Measurements from ENCODE around the gene MYO18B.

MYO18B gene

DNA sequence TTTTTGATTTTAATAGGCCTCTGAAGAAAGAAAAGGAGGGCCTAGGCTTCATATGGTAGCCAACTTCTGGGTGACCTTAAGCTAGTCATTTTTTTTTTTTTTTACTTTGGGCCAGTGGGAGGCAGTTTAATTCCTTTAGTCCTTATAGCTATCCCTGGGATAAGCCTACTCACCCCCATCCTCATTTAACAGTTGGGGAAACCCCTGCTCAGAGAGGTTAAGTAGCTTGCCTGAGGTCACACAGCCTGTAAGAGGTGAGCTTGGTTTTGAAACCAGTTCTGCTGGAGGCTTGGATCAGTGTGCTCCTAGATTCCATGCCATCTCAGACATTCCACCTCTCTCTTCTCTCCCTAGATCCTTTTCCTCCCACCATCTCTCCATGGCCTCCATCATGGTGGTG, 86.4 kb downstream of the MYO18B start:
- no peak for DNase-seq

DNA sequence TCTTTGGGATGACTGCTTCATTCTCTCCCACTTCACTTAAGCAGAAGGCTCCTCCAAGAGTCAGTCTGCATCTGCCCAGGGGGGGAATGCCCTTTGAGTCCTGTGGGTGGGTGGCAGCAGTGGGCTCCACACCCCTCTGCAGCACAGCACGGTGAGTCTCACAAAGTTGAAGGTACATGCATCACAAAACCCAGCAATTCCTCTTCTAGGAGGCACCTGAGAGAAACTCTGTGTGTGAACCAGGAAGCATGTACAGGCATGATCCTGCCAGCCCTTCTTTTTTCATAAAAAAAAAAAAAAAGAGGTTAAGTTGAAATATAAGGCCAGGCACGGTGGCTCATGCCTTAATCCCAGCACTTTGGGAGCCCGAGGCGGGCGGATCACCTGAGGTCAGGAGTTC, 87.2 kb downstream of the MYO18B start:
- no peak for DNase-seq

DNA sequence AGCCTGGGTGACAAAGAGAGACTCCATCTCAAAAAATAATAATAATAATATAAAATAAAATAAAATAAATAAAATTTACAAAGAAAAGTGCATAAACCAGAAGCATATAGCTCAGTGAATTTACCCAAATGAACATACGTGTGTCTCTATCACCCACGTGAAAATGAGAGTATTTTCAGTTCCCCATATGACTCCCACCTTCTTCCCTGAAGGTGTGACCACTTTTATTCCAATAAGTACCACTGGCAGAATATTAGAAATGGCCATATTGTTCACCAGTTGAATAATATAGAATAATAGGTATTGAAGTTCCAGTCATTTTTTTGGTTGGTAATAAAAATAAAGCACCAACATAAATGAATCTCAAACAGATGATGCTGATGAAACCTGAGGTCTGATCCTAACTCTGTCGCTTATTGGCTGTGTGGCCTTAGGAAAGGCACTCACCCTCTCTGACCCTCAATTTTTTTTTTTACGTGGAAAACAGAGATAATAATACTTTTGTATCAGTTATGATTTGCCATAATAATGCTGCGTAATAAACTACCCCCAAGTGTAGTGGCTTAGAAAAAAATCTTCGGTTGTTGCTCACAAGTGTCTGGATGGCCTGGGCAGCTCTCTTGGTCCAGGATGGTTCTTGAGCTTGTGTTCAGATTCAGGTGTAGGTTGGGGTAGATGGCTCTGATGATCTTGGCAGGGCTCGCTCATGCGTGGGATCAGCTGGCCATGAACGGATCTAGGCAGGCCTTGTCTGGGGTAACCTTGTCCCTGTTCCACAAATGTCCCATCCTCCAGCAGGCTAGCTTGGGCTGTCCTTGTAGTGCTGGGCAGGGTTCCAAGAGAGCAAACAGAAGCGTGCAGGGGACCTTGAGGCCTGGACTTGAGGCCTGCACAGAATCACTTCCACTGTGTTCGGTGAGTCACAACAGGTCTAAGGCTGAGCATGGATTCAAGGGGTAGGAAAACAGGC, 88.1 kb downstream of the MYO18B start:
- no peak for DNase-seq

DNA sequence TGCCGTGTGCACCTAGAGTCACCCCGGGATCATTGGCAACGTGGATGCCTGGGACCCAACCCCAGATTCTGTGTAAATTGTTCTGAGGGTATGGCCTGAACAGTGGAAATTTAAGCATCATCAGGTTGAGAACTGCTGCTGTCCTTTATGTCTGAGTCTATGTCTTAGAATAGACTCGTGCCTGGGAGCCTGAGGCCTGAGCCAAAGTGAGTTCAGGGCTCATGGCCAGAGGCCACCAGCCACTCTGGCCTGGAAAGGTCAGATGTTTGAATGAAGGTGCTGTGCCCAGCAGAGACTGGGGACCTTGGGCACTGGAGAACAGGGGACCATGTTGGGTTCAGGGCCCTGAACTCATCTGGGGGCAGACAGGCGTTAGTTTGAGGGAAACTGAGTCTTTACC, 91.1 kb downstream of the MYO18B start:
- no peak for DNase-seq

DNA sequence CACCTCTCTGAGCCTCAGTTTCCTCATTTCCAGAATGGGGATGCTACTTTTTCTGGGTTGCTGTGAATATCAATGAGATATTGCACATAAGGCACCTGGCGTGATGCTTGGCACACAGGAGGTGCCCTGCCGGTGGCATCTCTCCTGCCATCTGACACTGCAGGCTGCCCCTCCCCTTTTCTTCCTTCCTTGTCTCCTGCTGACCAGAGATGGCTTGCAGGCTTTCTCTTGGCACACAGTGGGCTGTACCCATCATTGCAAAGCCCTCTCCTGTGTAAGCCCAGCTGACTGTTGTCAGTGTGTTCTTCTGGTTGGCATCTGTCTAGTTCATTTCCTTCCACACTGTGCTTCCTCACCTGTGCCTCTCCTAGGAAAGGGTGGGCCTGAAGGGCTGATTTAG, 91.7 kb downstream of the MYO18B start:
- DNase-seq, result no peak

DNA sequence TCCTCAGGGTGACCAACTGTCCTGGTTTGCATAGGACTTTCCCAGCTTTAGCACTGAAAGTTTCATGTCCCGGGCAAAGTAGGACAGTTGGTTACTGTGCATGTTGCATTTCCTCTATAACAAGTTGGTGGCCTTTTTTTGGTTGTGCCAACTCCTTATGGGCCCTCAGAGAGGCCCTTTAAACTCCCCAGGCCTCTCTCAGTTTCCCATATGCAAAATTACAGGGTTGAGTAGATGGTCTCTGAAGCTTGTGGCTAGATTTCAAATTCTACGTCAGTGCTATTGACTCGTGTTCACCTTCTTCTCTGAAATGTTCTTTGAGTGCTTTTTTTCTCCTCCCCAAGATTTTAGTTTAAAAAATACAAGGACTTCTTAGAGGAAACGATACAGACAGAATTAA, 92.5 kb downstream of the MYO18B start:
- no peak for DNase-seq

DNA sequence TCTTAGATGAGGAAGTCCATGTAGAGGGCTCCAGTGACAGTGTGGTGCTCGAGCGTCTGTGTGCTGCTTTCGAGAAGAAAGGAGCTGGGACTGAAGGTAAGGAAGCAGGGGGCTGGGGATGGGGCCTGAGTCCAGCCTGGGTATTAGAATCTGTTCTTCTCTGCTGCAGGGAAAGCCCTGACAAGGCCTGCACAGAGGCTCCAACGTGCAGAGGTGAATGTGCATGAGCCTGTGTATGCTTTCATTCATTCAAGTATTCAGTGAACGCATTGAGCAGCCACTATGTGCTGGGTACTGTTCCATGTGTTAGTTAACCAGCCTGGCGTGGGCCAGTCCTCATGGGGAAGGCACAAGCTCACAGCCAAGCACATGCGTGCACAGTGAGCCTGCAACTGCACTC, 93.4 kb downstream of the MYO18B start:
- DNase-seq, result no peak

DNA sequence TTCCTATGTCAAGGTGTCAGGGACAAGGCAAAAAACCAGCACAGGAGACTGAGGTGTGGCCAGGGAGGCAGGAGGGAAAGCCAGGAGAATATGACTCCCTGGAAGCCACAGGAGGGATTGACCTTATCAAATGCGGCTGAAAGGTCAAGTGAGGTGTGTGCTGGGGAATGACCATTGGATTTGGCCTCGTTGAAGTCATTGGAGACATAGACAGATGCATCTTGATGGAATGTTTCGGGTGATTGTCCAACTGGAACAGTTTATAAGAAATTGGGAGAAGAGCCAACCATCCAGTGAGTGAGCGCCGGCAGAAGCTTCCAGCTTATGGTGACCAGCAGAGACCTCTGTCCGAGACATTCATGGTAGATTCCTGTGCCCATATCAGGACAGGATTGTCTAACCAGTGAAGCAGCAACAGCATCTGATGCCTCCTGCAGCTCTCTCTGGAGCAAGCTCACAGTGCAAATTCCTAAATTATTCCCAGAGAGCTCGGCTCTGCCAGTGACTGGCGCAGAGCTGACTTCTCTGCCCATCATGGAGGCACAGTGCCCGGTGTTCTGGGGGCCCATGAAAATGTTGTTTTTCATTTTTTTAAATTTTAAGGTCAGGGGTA, 95.4 kb downstream of the MYO18B start:
- no peak for DNase-seq

DNA sequence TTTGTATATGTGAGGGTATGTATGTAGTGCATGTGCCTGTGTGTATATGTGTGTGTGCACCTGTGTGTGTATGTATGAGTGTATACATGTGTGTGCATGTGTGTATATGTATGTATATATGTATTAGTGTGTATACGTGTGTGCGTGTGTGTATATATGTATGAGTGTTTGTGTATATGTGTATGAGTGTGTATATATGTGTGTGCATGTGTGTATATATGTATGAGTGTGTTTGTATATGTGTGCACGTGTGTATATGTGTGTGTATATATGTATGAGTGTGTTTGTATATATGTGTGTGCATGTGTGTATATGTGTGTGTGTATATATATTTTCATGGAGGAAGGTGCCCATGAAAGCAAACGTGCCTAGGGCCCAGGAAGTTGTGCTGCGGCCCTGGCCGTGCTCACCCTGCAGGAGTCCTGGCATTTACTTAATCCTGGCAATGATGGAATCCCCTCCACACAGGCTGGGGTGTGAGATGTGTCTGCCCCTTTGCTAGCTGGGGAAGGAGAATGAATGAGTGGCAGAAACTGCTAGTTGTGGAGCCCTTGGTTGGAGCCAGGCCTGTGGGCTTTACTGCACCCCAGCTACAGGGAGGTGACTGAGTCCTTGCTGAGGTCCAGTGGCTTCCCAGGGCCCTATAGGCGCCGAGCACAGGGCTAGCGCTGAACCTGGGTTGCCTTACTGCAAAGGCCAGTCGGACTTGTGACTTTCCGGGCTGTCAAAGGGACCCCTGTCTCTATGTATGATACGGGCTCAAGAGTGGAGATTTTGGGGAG, 97.2 kb downstream of the MYO18B start:
- no peak for DNase-seq

DNA sequence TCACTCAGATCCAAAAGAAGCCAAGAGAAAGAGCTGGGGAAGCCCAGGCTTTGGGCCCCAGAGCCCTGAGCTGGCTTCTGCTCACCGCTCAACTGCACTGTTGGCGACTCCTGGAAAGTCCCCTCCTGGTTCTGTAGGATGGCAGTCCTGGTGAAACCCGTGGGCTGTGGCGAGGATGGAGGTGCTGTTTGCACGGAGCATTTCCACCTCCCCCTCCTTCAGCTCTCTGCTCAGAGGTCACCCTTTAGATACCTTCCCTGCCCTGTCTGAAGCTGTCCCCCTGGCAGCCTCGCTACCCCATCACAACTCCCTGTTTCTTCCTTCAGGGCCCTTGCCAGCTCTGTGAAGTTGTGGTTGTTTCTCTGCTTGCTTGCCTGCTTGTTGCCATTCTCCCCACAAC, 97.8 kb downstream of the MYO18B start:
- DNase-seq, result no peak

DNA sequence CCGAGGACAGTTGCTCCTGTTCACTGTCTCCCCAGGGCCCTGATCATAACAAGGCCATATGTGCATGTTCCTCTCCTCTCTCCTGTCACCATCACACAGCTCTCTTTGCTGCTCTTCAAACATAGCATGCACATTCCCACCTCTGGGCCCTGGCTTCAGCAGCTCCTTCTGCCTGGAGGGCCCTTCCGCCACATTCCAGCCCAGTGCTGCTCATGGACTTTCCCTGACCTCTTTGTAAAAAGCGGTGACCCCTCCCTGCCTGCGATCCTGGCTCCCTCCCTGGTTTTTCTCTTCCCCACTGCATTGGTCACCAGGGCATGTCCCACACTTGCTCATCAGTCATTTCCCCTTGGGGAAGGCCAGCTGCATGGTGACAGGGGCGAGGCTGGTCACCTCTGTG, 98.2 kb downstream of the MYO18B start:
- DNase-seq, result no peak

DNA sequence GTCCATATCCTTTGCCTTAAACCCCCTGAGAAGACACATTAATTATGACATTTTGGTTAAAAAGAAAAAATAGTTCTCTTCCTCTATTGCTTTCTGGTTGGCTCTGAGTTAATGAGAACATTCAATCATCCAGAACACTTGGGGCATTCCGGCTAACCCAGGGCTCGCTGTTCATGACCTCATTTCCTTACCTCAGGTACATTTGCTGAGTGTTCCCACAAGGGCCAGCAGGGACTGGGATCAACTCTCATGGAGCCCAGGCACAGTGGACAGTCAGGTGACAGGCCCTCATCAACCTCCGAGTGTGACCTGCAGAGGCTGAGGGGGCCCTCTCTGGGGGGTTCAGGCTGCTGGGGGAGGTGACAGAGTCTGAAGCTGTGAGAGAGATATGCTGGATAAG, 98.9 kb downstream of the MYO18B start:
- no peak for DNase-seq

DNA sequence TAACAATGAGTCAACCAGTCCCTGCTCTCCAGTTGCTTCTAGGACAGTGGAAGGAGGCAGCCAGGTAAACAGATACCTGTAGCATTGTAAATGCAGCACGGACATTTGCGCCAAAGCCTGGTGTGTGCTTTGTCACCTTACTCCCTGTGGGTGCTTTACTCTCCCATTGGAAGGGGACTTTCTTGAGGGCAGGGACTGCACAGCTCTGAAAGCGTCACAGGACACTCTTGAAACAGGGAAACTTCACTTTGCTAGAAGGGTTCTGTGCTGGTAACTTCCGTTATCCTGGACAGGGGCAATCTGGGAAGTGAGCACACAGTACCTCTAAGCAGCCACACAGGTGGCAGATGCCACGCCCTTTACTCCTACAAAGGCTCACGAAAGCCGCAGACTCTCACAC, 99.8 kb downstream of the MYO18B start:
- no peak for DNase-seq

DNA sequence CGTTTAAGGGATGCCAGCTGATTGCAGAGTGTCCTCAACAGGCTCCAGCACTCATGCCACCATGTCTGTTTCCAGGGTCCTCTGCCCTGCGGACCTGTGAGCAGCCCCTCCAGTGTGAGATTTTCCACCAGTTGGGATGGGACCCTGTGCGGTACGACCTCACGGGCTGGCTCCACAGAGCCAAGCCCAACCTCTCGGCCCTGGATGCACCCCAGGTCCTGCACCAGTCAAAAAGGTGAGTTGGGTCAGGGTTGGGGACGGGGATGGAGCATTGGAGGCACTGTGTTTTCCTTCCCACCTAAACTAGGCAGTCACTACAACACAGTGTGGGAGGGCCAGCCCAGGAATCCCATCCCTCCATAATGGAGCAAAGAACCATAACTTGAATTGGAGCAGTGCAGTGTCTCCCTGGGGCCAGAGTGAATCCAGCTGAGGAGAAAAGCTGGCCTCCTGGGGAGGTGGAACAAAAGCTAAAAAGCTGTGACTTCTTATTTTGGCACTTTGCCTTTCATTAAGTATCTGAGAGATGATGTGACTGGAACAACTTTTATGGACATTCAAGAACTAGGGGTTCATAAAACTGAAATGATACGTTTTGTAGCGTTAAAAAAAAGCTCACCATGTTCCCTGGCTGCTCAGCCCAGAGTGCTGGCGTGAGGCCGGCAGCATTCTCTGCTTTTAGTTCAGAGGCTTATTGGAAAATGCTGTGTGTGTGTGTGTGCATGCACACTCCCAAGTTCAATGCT, 101.8 kb downstream of the MYO18B start:
- no peak for DNase-seq

DNA sequence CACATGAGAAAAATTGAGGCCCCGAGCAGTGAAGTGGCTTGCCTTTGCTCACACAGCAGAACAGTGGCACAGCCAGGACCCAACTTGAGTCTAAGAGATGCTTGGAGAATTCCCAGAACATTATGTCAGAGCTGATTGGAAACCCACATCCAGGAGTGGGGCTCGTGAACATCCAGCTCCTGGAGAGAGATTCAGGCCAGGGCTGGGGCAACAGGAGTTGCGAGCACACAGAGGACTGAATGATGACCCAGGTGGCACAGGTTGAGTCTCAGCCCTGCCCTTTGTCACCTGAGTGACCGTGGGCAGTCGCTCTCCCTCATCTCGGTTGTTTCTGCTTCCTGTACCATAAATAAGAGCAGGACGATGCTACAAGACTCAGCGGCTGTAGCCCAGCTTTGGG, 102.6 kb downstream of the MYO18B start:
- no peak for DNase-seq

DNA sequence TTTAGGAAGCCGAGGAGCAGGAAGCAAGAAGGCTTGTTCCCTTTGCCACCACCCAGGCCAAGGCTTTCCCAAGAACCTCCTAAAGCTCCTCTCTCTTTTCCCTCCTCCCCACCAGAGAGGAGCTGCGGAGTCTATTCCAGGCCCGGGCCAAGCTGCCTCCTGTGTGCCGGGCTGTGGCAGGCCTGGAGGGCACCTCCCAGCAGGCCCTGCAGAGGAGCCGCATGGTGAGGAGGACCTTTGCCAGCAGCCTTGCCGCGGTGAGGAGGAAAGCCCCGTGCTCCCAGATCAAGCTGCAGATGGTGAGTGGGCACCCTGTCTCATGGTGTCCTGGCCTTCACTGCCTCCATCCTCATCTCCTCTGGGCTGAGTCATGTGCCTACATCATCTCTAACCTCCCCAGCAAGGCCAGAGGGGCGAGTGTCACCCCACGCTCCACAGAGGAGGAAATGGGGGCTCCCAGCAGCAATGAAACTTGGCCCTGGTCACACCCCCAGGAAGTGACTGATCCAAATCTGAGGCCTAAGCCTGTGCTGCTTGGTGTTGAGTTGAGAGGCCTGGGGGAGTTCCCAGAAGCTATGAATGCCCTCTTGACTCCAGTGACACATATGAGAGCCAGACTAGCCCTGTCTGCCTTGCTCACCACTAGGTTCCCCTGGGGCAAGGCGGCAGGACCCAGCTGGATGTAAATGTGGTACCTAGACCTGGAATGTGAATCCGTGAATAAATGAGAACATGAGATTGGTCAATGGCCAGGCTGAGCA, 104.2 kb downstream of the MYO18B start:
- no peak for DNase-seq

DNA sequence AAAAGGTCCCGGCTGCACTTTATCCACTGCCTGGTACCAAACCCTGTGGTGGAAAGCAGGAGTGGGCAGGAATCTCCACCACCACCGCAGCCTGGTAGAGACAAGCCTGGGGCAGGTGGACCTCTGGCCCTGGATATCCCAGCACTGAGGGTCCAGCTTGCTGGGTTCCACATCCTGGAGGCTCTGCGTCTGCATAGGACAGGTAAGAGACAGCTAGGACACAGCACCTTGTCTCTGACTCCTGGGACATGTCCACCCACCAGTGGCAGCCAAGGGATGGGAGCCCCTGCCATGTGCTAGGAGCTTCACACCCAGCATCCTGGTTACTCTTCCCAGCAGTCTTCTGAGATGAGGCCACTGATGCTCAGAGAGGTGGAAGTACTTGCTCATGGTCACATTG, 105.5 kb downstream of the MYO18B start:
- DNase-seq, result no peak

DNA sequence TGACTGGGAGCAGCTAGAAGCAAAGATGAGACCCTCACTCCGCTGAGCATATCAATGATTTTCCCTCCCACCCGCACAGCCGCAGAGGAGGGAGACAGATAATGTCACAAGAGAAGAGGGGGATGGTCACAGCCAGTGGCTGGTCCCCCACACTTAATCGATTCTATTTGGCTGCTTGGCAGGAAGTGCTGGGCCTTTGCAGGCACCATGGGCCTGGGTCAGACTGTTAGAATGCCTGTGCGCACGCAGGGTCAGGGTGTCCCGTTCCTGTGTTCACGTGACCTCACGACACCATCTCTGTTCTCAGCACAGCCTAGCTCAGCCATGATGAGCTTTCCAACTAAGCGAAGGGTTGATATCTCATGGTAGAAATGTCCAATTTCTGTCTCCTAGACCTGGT, 107.0 kb downstream of the MYO18B start:
- DNase-seq, result no peak

DNA sequence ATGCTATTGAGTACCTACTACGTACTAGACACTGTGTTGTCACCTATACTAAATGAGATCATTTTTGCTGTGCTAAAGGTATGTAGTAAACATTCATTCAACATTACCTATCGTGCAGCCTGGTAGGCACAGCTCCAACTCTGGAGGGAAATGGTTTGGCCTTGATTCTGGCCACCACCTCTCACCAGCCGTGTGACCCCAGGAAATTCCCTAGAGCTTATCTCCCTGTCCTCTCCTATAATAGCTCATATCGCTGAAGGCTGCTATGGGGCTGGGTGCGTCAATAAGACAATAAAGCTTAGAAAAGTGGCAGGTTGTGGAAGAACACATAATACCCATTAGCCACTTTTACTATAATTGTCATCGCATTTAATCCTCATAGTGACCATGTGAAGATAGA, 107.5 kb downstream of the MYO18B start:
- DNase-seq, result no peak

DNA sequence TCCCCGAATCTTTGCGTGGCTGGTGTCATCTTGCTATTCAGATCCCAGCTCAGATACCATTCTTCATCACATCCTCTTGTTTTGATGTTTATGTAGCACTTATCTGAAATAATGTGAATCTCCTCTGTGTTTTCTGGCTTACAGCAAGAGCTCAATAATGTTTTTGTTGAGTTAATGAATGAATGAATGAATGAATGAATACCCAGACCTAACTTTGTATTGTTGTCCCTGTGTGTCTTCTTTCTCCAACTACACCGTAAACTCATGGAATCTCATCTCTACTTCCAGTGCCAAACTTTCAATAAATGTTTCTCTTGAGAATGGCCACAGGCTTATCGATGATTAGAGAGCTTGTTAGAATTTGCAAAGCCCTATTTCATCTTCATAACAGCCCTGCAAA, 110.2 kb downstream of the MYO18B start:
- DNase-seq, result no peak

DNA sequence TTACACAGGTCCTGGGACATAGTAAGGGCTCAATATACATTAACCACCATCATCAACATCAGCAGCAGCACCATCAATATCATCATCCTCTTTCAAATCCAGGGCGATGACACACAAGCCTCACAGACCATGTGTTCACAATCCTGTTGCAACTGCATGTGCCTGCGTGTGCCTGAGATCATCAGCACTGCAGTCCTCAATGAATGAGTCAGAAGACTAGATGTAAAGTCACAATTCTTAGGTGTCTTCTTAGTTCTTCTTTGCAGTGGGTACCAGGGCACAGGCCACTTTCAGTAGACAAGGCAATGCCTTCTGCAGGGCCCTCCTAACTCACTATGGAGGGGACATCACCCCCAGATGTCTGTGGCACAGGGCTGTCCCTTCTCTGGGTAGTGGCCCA, 111.1 kb downstream of the MYO18B start:
- DNase-seq, result no peak
